ENCODE measurements around the gene SYNE3. TPM values are rescaled to one million over a fixed set of nuclear protein-coding genes. Genes with fewer than 3 reads are reported as not detected.

The SYNE3 gene
- total RNA-seq, 4 donors from 2014 or later: 4.9 to 36.1 (median 15.2) TPM

DNA sequence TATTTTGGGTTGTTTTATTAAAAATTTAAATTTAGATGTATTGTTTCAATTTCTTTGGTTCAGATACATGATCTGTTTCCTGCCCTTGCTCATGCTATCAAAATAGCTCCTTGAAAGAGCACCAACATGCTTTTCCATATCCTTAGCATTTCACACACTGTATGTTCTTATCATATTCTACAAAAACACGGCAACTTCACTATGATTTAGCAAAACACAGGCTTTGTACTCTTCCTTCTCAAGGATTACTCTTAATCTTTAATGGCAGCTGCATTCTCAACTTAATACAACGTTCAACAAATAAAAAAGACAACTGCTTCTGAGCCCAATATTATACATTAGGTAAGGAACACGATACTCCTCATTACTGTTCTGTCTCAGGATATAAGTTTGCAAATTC lies 15.5 kb upstream of the SYNE3 start:
- Histone ChIP-seq H3K9me3 (no peaks in the 10 kb centered on the region), H3K4me1 (peaks cover 18 to 29% of the 10 kb centered on the region in 2 donors), H3K36me3 (no peaks in the 10 kb centered on the region), H3K4me3 (peak overlapping the region in 1 of 2 donors; percentile 6), H3K27ac (no peak overlapping the region), H3K27me3 (no peaks in the 10 kb centered on the region)
- intact Hi-C loops (cut with DNase I; ENCODE audit: low total_unique reads): no loop called here
- no peak for DNase-seq
- no peak for TF ChIP-seq POLR2A (IDR thresholded peaks at IDR 0.05)
- TF ChIP-seq, protein P1, sequence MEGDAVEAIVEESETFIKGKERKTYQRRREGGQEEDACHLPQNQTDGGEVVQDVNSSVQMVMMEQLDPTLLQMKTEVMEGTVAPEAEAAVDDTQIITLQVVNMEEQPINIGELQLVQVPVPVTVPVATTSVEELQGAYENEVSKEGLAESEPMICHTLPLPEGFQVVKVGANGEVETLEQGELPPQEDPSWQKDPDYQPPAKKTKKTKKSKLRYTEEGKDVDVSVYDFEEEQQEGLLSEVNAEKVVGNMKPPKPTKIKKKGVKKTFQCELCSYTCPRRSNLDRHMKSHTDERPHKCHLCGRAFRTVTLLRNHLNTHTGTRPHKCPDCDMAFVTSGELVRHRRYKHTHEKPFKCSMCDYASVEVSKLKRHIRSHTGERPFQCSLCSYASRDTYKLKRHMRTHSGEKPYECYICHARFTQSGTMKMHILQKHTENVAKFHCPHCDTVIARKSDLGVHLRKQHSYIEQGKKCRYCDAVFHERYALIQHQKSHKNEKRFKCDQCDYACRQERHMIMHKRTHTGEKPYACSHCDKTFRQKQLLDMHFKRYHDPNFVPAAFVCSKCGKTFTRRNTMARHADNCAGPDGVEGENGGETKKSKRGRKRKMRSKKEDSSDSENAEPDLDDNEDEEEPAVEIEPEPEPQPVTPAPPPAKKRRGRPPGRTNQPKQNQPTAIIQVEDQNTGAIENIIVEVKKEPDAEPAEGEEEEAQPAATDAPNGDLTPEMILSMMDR (IDR thresholded peaks at IDR 0.05): no peak

DNA sequence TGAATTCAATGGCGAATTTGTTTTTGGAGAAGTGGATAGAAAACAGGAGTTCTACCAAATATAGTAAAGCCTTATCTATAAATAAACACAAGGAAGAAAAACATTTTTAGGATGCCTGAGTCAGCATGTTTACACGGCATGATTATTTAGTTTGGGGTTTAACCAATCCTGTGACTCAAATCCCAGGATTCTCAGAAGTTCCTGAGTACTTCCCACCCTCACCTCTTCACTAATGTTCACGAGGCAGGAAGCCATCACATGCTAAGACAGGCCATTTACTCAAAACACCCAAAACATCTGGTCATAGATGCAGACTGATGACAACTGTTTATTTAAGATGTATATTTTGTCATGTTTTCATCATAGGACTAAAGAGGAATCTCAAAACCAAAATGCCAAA lies 15.0 kb upstream of the SYNE3 start:
- no peak overlapping the region for H3K4me3 ChIP-seq
- H3K27ac ChIP-seq: no peak overlapping the region
- DNase-seq: no peak
- intact Hi-C loops (cut with DNase I; ENCODE audit: low total_unique reads): no loop called here
- peaks cover 17 to 34% of the 10 kb centered on the region in 2 donors for H3K4me1 ChIP-seq
- H3K9me3 ChIP-seq: no peaks in the 10 kb centered on the region
- no peaks in the 10 kb centered on the region for H3K27me3 ChIP-seq
- no peak for TF ChIP-seq POLR2A (IDR thresholded peaks at IDR 0.05)
- TF ChIP-seq, protein P1 (IDR thresholded peaks at IDR 0.05): no peak
- H3K36me3 ChIP-seq: no peaks in the 10 kb centered on the region

DNA sequence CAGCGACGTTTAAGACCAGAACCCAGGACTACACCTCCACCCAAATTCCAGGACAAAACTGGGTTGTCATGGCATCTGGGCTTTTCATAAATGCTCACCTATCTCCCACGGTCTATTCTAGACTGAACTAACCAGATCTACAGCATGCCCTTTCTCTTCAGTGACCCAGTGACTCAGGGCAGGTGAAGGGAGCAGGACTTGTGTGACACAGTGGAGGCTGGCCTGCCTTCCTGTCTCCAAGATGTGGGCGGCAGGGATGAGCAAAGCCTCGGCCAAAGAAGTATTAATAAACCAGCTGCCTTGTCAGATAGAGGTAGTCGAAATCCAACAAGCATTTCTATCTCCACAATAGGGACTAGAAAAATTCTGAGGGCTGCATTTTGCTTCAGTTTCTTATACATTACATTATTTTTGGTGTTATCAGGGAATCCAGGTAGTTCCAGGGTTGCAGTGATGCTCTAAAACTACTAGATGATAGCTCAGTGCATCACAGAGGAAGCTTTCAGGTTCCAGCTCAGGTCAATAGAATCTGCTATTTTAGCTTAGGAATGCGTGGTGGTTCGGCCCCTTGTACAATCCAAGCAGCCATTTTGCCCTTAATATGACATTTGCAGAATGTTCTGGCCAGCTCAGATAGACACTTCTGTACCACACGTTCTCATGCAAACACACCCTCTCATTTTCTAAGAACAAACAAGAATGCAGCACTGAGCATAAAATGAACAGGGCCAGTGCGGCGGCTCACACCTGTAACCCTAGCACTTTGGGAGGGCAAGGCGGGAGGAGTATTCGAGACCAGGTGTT lies 14.2 kb upstream of the SYNE3 start:
- DNase-seq: no peak
- intact Hi-C loops (cut with DNase I; ENCODE audit: low total_unique reads): no loop called here
- peaks cover 14 to 30% of the 10 kb centered on the region in 2 donors for H3K4me1 ChIP-seq
- H3K9me3 ChIP-seq: no peaks in the 10 kb centered on the region
- TF ChIP-seq, protein P1 (IDR thresholded peaks at IDR 0.05): no peak
- TF ChIP-seq POLR2A (IDR thresholded peaks at IDR 0.05): no peak
- H3K4me3 ChIP-seq: no peak overlapping the region
- no peaks in the 10 kb centered on the region for H3K36me3 ChIP-seq
- H3K27me3 ChIP-seq: no peaks in the 10 kb centered on the region
- H3K27ac ChIP-seq: no peak overlapping the region

DNA sequence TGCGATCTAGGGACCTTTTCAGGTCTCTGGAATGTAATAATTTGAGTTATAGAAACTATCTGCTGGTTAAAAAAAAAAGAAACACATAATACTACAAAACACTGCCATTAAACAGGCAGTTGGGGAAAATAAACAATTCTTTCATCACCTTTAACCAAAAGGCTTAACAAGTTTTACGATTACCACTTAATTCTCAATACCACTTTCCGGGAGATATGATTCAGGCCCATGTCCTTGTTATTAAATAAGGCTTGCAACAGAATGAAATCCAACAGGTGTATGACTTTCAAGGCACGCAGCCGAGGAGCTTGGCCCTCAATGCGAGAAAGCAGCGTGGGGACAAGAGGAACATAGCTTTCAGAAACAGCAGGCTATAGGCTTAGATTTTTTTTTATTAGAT lies 12.8 kb upstream of the SYNE3 start:
- Histone ChIP-seq H3K4me1 (peaks cover 14 to 26% of the 10 kb centered on the region in 2 donors), H3K9me3 (no peaks in the 10 kb centered on the region), H3K4me3 (no peak overlapping the region), H3K36me3 (no peaks in the 10 kb centered on the region), H3K27me3 (no peaks in the 10 kb centered on the region), H3K27ac (peak overlapping the region in 1 of 2 donors; percentile 2)
- no peak for DNase-seq
- TF ChIP-seq, protein P1 (IDR thresholded peaks at IDR 0.05): no peak
- TF ChIP-seq POLR2A (IDR thresholded peaks at IDR 0.05): no peak
- intact Hi-C loops (cut with DNase I; ENCODE audit: low total_unique reads): loop anchor here (5.0 kb wide), 1 partner anchor 87 kb away; no protein-coding TSS in a partner anchor

DNA sequence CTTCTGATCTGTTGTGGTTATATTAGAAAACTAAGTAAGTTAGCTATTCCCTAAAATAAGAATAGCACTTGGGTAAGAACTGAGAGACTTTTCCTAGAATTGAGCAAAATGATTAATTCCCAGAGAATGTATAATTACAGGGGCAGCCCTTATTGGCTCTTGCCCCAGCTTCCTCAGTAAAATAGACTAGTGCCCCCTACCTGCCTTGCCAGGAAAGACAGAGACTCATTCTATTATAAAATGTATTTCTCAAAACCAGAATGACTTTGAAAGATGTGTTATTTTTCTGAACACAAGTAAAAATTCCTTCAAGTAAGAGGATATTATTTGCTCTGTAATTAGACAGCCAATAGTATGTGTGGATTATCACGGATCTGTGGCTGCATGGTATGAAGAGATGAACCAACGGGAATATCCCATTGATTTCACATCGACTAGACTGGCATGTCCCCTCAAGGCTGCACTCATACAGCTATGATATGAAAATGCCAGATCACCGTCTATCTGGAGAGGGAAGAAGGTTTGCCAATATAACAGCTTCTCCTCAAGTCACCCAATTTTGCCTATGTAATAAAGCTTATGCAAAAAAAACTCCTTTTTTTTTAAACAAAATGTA lies 11.0 kb upstream of the SYNE3 start:
- H3K27ac ChIP-seq: peak overlapping the region; percentile 81 to 83
- no peaks in the 10 kb centered on the region for H3K36me3 ChIP-seq
- H3K4me1 ChIP-seq: peaks cover 3 to 19% of the 10 kb centered on the region in 2 donors
- intact Hi-C loops (cut with DNase I; ENCODE audit: low total_unique reads): loop anchor here (5.0 kb wide), 1 partner anchor 85 kb away; no protein-coding TSS in a partner anchor
- DNase-seq: peak; percentile 63 to 80
- no peaks in the 10 kb centered on the region for H3K27me3 ChIP-seq
- TF ChIP-seq, protein P1 (IDR thresholded peaks at IDR 0.05): peak; percentile 75 to 87 (median 79)
- TF ChIP-seq POLR2A (IDR thresholded peaks at IDR 0.05): no peak
- H3K9me3 ChIP-seq: no peaks in the 10 kb centered on the region
- no peak overlapping the region for H3K4me3 ChIP-seq
